Stimulated activated effector memory CD8-positive, alpha-beta T cell treated with anti-CD3 and anti-CD28 coated beads, Interleukin-12 subunit alpha, Interleukin-12 subunit beta, amount 100 ng/mL, for 72 hours (primary cell): ENCODE data around the gene ADAP1.
A peak's percentile ranks its signal among the peaks of the same experiment; 100 is the strongest.

Experiments
- ATAC-seq: fragments of 150-1000 bp; cut with Tn5 transposase; 2 replicates; pipeline ENCODE4 v1.10.0; 2021
- DNase-seq, 2 donors: peaks; one replicate each; pipeline ENCODE4 v3.0.0; 2021 to 2022; ENCODE audit warnings: low spot score in 2 of 2
- H3K27ac Mint-ChIP-seq: one replicate; pipeline ENCODE4 v1.8.0; 2022; ENCODE audit warnings: mild to moderate bottlenecking, mixed read lengths
- H3K36me3 Mint-ChIP-seq: one replicate; pipeline ENCODE4 v1.8.0; 2022; ENCODE audit warnings: mild to moderate bottlenecking, mixed read lengths
- H3K4me1 Mint-ChIP-seq: one replicate; pipeline ENCODE4 v1.8.0; 2022; ENCODE audit warnings: mixed read lengths
- H3K4me3 Mint-ChIP-seq: one replicate; pipeline ENCODE4 v1.8.0; 2022; ENCODE audit warnings: mild to moderate bottlenecking, mixed read lengths
- H3K9me3 Mint-ChIP-seq: one replicate; pipeline ENCODE4 v1.8.0; 2022; ENCODE audit warnings: mixed read lengths

ADAP1 gene

GRCh38 chr7:958221-959200, 4.0 kb upstream of the ADAP1 start:
- ATAC-seq (no peak), DNase-seq (no peak)
- peaks cover 6% of the 10 kb centered on the region for H3K4me1 Mint-ChIP-seq
- no peak overlapping the region for H3K4me3 Mint-ChIP-seq
- no peaks in the 10 kb centered on the region for H3K36me3 Mint-ChIP-seq
- no peaks in the 10 kb centered on the region for H3K9me3 Mint-ChIP-seq
- H3K27ac Mint-ChIP-seq, result no peak overlapping the region

- no peak overlapping the region for H3K4me3 Mint-ChIP-seq
- no peaks in the 10 kb centered on the region for H3K9me3 Mint-ChIP-seq
- no peaks in the 10 kb centered on the region for H3K36me3 Mint-ChIP-seq
- DNase-seq (no peak), ATAC-seq (no peak)
- H3K27ac Mint-ChIP-seq, result no peak overlapping the region
- peaks cover 4% of the 10 kb centered on the region for H3K4me1 Mint-ChIP-seq
Measured at GRCh38 chr7:957418-958220, 3.1 kb upstream of the ADAP1 start.

GRCh38 chr7:956031-956430, 1.6 kb upstream of the ADAP1 start:
- ATAC-seq, result no peak
- DNase-seq, result no peak
- peak overlapping the region; percentile 36 for H3K4me3 Mint-ChIP-seq
- peaks cover 5% of the 10 kb centered on the region for H3K36me3 Mint-ChIP-seq
- H3K27ac Mint-ChIP-seq, result no peak overlapping the region
- no peaks in the 10 kb centered on the region for H3K9me3 Mint-ChIP-seq
- H3K4me1 Mint-ChIP-seq, result peaks cover 15% of the 10 kb centered on the region

- DNase-seq, result no peak
- ATAC-seq, result peak; percentile 39
- H3K4me3 Mint-ChIP-seq, result peak overlapping the region; percentile 55
Measured at GRCh38 chr7:953547-954327, 743 bp downstream of the ADAP1 start.

GRCh38 chr7:952548-953441, 1.7 kb downstream of the ADAP1 start:
- Mint-ChIP-seq H3K9me3 (no peaks in the 10 kb centered on the region), H3K4me3 (peak overlapping the region; percentile 55), H3K4me1 (peaks cover 43% of the 10 kb centered on the region), H3K36me3 (peaks cover 30% of the 10 kb centered on the region), H3K27ac (no peak overlapping the region)
- no peak for DNase-seq
- no peak for ATAC-seq

More at GRCh38 chr7:953547-954327, 743 bp downstream of the ADAP1 start:
- Mint-ChIP-seq H3K9me3 (no peaks in the 10 kb centered on the region), H3K4me1 (peaks cover 37% of the 10 kb centered on the region), H3K27ac (no peak overlapping the region), H3K36me3 (peaks cover 24% of the 10 kb centered on the region)

- peak overlapping the region; percentile 55 for H3K4me3 Mint-ChIP-seq
- ATAC-seq, result no peak
- peaks cover 37% of the 10 kb centered on the region for H3K36me3 Mint-ChIP-seq
Measured at GRCh38 chr7:951881-952547, 2.5 kb downstream of the ADAP1 start.

GRCh38 chr7:949021-949934, 5.2 kb downstream of the ADAP1 start:
- no peak for ATAC-seq

More at GRCh38 chr7:951881-952547, 2.5 kb downstream of the ADAP1 start:
- peaks cover 43% of the 10 kb centered on the region for H3K4me1 Mint-ChIP-seq
- H3K9me3 Mint-ChIP-seq, result no peaks in the 10 kb centered on the region
- no peak overlapping the region for H3K27ac Mint-ChIP-seq
- no peak for DNase-seq

GRCh38 chr7:947391-948210, 6.9 kb downstream of the ADAP1 start:
- DNase-seq, result no peak
- peaks cover 39% of the 10 kb centered on the region for H3K4me1 Mint-ChIP-seq
- peaks cover 45% of the 10 kb centered on the region for H3K36me3 Mint-ChIP-seq
- no peaks in the 10 kb centered on the region for H3K9me3 Mint-ChIP-seq
- no peak for ATAC-seq
- no peak overlapping the region for H3K4me3 Mint-ChIP-seq
- no peak overlapping the region for H3K27ac Mint-ChIP-seq

More at GRCh38 chr7:949021-949934, 5.2 kb downstream of the ADAP1 start:
- Mint-ChIP-seq H3K4me3 (no peak overlapping the region), H3K9me3 (no peaks in the 10 kb centered on the region), H3K36me3 (peaks cover 45% of the 10 kb centered on the region), H3K27ac (peak overlapping the region; percentile 48), H3K4me1 (peaks cover 39% of the 10 kb centered on the region)
- DNase-seq, result no peak

GRCh38 chr7:946256-946996, 8.1 kb downstream of the ADAP1 start:
- DNase-seq (no peak), ATAC-seq (no peak)
- Mint-ChIP-seq H3K4me1 (peaks cover 40% of the 10 kb centered on the region), H3K36me3 (peaks cover 44% of the 10 kb centered on the region), H3K27ac (no peak overlapping the region), H3K9me3 (no peaks in the 10 kb centered on the region), H3K4me3 (no peak overlapping the region)

GRCh38 chr7:945556-946255, 8.8 kb downstream of the ADAP1 start:
- no peak overlapping the region for H3K4me3 Mint-ChIP-seq
- H3K27ac Mint-ChIP-seq, result no peak overlapping the region
- H3K9me3 Mint-ChIP-seq, result peaks cover 3% of the 10 kb centered on the region
- peaks cover 42% of the 10 kb centered on the region for H3K4me1 Mint-ChIP-seq
- peaks cover 37% of the 10 kb centered on the region for H3K36me3 Mint-ChIP-seq
- DNase-seq, result no peak
- ATAC-seq, result peak; percentile 11

GRCh38 chr7:945147-945555, 9.3 kb downstream of the ADAP1 start:
- Mint-ChIP-seq H3K4me1 (peaks cover 42% of the 10 kb centered on the region), H3K27ac (no peak overlapping the region), H3K9me3 (peaks cover 3% of the 10 kb centered on the region), H3K36me3 (peaks cover 32% of the 10 kb centered on the region), H3K4me3 (no peak overlapping the region)
- ATAC-seq (peak; percentile 33), DNase-seq (no peak)
